Stimulated activated CD8-positive, alpha-beta memory T cell treated with anti-CD3 and anti-CD28 coated beads, Interleukin-2, amount 100 ng/mL, for 1 hour (primary cell): ENCODE measurements around the gene NCKAP5.

ENCODE experiments used
- DNase-seq, 2 donors: peaks; one replicate each; pipeline ENCODE4 v3.0.0-alpha.2; 2020; ENCODE audit warnings: low read depth in 2 of 2

Gene NCKAP5

GRCh38 chr2:132758995-132759394, 809.3 kb downstream of the NCKAP5 start:
- no peak for DNase-seq

DNA sequence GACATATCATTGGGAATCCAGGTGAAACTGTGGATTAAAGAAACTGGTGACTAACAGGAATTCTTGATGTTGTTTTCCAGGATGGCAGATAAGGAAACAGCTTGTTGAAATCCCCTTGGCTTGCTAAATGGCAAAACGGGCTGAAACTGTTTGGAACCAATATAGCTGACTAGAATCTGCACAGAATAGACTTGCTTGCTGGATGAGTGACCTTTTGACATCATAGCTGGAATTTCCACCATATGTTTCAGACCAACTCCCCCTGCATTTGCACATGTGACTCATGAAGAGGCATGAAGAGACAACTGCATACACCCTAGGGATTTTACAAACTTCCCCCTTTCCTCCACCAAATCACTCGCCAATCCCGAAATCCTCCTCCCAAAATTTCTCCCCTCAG, 810.6 kb downstream of the NCKAP5 start:
- no peak for DNase-seq

- no peak for DNase-seq
Observed at GRCh38 chr2:132757002-132757589, 811.2 kb downstream of the NCKAP5 start.

GRCh38 chr2:132754867-132755472, 813.3 kb downstream of the NCKAP5 start:
- no peak for DNase-seq

DNA sequence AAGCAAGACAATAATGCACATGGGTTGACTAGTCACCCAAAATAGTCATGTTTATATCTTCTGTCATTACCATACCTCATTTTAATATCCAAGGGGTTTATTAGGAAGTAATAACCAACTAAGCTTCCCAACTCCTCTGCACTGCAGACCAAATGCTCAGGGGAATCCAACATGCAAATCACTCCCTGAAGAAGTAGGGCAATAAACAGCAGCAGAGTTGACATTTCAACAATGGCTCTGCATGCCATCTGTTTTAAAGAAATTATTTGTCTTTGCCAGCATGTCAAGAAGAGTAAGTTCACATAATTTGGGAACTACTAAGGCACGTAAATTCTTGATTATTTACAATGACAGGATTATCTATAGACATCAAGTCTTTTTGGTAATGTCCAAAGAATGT, 813.9 kb downstream of the NCKAP5 start:
- no peak for DNase-seq

- no peak for DNase-seq
Observed at GRCh38 chr2:132752421-132753206, 815.6 kb downstream of the NCKAP5 start.

DNA sequence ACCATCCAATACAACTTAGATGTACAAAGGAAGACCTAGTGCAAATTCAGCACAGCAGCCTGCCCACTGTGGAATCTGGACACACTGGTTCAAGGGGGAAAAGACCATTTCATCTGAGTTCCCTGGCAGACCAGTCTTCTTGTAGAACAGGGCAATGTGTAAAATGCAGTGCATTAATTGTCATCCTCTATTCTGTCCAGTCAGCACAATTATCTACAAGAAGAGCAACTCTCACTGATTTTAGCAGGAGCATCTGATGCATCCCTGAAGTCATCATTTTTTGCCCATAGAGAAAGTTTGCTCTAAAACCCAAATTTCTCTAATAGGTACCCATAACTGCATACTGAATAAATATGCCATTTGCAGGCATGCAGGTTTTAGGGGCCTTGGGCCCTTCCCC, 816.4 kb downstream of the NCKAP5 start:
- no peak for DNase-seq

GRCh38 chr2:132750606-132751005, 817.7 kb downstream of the NCKAP5 start:
- no peak for DNase-seq

DNA sequence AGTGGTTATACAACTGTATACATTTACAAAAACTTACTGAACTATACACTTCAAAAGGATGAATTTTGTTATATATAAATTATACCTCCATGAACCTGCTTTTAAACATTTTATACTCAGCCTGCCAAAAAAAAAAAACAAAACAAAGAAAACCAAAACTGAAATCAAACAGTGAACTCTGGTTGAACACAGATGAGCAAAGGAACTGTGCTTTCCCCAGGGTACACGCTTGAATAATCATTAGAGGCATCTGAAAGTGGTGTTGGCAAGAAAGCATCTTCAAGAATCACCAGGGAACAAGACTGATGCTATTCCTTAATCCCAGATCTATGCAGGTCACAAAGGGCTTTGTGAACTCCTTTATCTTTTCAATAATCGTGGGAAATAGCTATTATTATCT, 821.2 kb downstream of the NCKAP5 start:
- DNase-seq = no peak

GRCh38 chr2:132741754-132742153, 826.5 kb downstream of the NCKAP5 start:
- no peak for DNase-seq

DNA sequence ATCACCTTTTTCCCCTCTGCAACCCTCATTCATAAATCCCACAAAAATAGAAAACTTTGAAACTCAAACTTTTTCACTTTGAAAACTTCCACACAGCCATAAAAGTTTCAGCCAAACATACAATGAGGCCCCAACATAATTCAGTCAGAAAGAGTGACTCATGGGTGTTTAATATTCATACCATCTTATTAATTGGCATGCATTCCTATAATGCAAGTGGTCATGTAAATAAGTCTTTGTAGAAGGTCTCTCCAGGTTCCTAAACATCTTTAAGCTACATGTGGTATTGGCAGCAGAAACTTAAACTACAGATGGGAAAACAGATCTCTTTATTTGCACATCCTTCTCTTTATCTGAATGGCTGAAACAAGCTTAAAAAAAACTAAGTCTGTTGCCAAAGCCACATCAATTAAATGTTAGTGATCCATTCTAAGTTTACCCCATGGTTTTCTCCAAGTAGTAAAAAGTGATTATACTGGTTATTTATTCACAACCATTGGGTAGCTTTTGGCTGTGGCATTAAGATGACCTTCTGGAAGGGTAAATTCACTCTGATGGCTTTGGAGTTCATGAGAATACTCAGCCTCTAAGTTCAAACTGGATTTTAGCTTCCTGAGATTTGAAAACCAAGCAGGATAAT, 828.1 kb downstream of the NCKAP5 start:
- no peak for DNase-seq

DNA sequence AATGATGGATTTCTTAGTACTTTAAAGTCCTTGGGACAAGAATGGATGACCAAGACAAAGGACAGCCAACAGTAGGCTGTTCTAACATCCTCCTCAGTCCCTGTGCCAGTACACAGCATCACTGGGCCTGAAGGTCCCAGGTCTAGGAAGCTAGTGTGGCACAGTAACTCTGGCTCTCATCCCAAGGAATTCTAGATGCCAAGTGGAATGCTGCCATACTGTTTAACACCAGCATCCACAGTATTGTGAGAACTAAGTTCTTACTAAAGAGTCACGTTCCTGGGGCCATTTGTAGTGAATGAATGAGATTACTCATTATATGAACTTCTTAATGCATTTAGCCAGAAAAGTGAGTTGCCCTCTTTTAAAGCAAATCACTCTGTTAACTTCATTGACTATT, 830.0 kb downstream of the NCKAP5 start:
- DNase-seq = no peak

GRCh38 chr2:132736059-132736458, 832.2 kb downstream of the NCKAP5 start:
- DNase-seq = no peak

DNA sequence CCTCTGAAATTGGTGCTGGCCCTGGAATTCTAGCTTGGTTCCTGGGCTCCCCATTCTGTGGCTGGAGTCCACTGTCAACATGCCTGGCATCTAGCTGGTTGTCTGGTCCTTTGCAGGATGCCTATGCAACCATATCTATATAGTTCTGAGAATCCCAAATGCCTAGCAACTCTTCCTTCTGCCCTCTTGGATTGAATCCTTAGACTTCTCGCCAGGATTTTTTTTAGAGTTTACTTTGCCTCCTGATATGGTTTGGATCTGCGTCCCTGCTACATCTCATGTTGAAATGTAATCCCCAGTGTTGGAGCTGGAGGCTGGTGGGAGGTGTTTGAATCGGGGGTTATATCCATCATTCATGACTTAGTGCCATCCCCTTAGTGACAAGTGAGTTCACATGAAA, 833.3 kb downstream of the NCKAP5 start:
- no peak for DNase-seq

GRCh38 chr2:132733094-132733493, 835.2 kb downstream of the NCKAP5 start:
- DNase-seq = no peak

- no peak for DNase-seq
Observed at GRCh38 chr2:132732694-132733093, 835.6 kb downstream of the NCKAP5 start.

DNA sequence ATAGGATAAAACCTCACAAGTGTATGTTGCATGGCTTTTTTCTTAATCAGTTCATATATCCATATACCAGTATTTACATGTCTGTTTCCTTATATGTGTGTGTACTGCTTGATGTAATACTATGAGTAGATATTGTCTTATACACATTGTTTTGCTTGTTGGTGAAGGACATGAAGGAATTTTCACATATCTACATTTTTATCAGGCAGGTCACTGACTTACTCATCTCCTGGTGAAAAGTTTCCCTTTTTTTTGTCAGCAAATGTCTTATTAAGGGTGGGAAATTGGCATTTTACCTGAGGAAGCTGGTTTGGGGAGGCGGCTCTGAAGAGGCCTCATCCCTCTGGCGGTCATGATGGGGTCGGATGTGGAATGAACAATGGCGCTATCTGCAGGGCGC, 836.8 kb downstream of the NCKAP5 start:
- DNase-seq = no peak

DNA sequence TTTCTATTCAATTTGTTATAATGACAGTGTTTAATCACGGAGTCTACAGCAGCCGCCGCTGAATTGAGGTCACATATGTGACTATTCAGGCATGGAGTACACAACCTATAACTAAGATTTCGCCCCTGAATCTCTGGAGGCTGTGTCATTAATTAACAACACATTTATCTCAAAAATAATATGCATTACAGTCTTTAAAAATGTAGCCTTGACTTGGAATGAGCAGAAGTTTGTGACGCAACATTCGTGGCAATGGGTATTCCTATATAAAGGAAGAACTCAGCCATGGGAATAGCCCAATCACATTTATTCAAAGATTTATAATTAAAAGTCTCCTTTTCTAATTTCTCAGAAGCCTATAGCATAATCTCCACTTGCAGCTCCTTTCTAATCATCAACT, 837.7 kb downstream of the NCKAP5 start:
- no peak for DNase-seq

DNA sequence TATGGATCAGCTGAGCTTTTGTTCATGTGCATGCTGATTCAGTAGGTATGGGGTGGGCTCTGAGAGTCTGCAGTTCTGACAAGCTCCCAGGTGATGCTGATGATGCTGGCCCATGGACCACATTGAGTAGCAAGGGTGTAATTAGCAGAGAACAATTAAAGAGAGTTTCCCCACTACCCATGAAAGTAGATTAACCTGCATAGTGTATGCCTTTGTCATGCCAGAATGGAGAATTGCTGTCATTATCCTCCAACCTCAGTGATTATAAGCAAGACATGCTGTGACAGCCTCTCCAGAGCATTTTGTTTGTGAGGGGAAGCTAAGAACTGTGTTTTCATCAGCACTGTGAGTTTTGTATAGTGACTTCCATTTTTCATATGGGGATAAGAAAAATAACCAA, 838.7 kb downstream of the NCKAP5 start:
- no peak for DNase-seq

- no peak for DNase-seq
Observed at GRCh38 chr2:132726155-132726554, 842.1 kb downstream of the NCKAP5 start.

DNA sequence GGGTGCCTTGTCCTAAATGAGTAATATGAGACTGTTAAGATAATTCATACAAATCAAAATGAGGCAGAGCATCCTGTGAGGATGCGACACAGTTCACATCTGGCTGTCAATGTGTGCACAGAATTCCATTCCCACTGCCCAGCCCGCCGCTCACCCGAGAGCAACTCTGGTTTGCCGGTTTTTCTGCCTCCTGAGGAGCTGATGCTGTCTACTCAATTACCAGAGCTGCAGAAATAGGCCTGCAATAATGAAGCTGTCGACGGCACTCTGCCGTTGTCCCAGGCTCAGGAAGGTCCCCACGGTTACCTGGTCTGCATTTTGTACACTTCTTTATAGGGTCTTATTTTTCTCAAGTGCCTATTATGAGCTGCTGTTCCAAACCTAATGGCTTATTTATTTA, 842.5 kb downstream of the NCKAP5 start:
- DNase-seq = no peak

- DNase-seq = no peak
Observed at GRCh38 chr2:132725148-132725547, 843.1 kb downstream of the NCKAP5 start.

- DNase-seq = no peak
Observed at GRCh38 chr2:132721938-132722337, 846.3 kb downstream of the NCKAP5 start.
